Esophagus muscularis mucosa (tissue), 4 donors: ENCODE data around the gene UNC5B. TPM values are rescaled to one million over a fixed set of nuclear protein-coding genes. Genes with fewer than 3 reads are reported as not detected.
A peak's percentile ranks its signal among the peaks of the same experiment; 100 is the strongest.

ENCODE experiments used
- DNase-seq: peaks from one replicate; pipeline ENCODE4 v3.0.0-alpha.2; 2017; ENCODE audit errors: extremely low spot score
- H3K27ac ChIP-seq, 4 donors: fragments of 200-600 bp; sonication (generic); replicated peaks in 1 of 4; 1 replicate in 3 of 4; 2 replicates in 1 of 4; pipeline ENCODE4 v1.5.1; 2016 to 2019; ENCODE audit warnings: mild to moderate bottlenecking in 1 of 4
- H3K27me3 ChIP-seq, 4 donors: fragments of 200-600 bp; sonication (generic); one replicate each; pipeline versions ENCODE4 v1.5.1 to v1.6.0; 2016 to 2019
- H3K36me3 ChIP-seq, 4 donors: fragments of 200-600 bp; sonication (generic); one replicate each; pipeline ENCODE4 v1.5.1; 2016 to 2019
- H3K4me1 ChIP-seq, 4 donors: fragments of 200-600 bp; sonication (generic); one replicate each; pipeline ENCODE4 v1.5.1; 2016 to 2019
- H3K4me3 ChIP-seq, 4 donors: fragments of 200-600 bp; sonication (generic); 1 replicate in 2 of 4; 2 replicates in 2 of 4; pipeline ENCODE4 v1.5.1; 2016 to 2019; ENCODE audit warnings: mild to moderate bottlenecking in 4 of 4, moderate library complexity in 1 of 4
- H3K9me3 ChIP-seq, 4 donors: fragments of 200-600 bp; sonication (generic); 1 replicate in 3 of 4; 2 replicates in 1 of 4; pipeline ENCODE4 v1.5.1; 2016 to 2019
- CTCF ChIP-seq, 3 experiments: fragments of 200-600 bp in 2 of 3; fragments of 450-650 bp in 1 of 3; sonication (generic) in 2 of 3; IDR thresholded peaks; one replicate each; pipeline ENCODE4 v1.5.1; 2017 to 2019; ENCODE audit warnings: antibody characterized with exemption in 3 of 3, mild to moderate bottlenecking in 2 of 3, moderate library complexity in 1 of 3
- EP300 ChIP-seq: sonication (generic); formaldehyde crosslinking; IDR thresholded peaks from one replicate; pipeline ENCODE4 v1.6.1; 2017; ENCODE audit warnings: antibody characterized with exemption
- POLR2A ChIP-seq: fragments of 450-650 bp; IDR thresholded peaks from one replicate; pipeline ENCODE4 v1.6.1; 2017; ENCODE audit warnings: antibody characterized with exemption, moderate library complexity, mild to moderate bottlenecking, low read depth
- POLR2AphosphoS5 ChIP-seq, 2 donors: sonication (generic); formaldehyde crosslinking; IDR thresholded peaks; one replicate each; pipeline ENCODE4 v1.6.1; 2017; ENCODE audit warnings: antibody characterized with exemption in 2 of 2
- WGBS: methylation state at CpG from one replicate; pipeline ENCODE4 v1.1.5; 2018; 5-methylcytosine and 5-hydroxymethylcytosine counted together
- intact Hi-C: fragments of 100-400 bp; cut with DNase I; formaldehyde crosslinking; loops from one replicate; pipeline ENCODE4 v1.15.1; 2023
- total RNA-seq, 4 donors: library from RNA; depleted of rRNA; stranded (reverse); fragments of >200 nt; gene quantifications; one replicate each; pipeline versions ENCODE4 v1.1.0 to v1.2.1, GENCODE V29; 2016

The UNC5B gene
- total RNA-seq, 4 donors from 2014 or later: 2.1 to 3.7 (median 2.8) TPM

GRCh38 chr10:71316786-71317160, 104.4 kb downstream of the UNC5B start:
- no peak overlapping the region for H3K4me3 ChIP-seq
- no peaks in the 10 kb centered on the region for H3K27me3 ChIP-seq
- H3K4me1 ChIP-seq: peaks cover 25 to 48% (median 42%) of the 10 kb centered on the region in 4 donors
- no peak overlapping the region for H3K27ac ChIP-seq
- 88% methylated on average over 6 of the region's 6 CpGs for WGBS
- H3K9me3 ChIP-seq: no peaks in the 10 kb centered on the region
- DNase-seq: no peak
- TF ChIP-seq CTCF (IDR thresholded peaks at IDR 0.05) (no peak), POLR2AphosphoS5 (IDR thresholded peaks at IDR 0.05) (no peak), POLR2A (no peak), EP300 (no peak)
- intact Hi-C loops: loop anchor here (5.0 to 10.0 kb wide), 4 partner anchors 81 to 578 kb away; partner anchors contain the start of gene CDH23
- no peaks in the 10 kb centered on the region for H3K36me3 ChIP-seq

GRCh38 chr10:71317739-71318138, 105.4 kb downstream of the UNC5B start:
- DNase-seq: no peak
- H3K27ac ChIP-seq: no peak overlapping the region
- no peaks in the 10 kb centered on the region for H3K9me3 ChIP-seq
- no peak for TF ChIP-seq CTCF (IDR thresholded peaks at IDR 0.05)
- TF ChIP-seq POLR2A: no peak
- no peak for TF ChIP-seq EP300
- TF ChIP-seq POLR2AphosphoS5 (IDR thresholded peaks at IDR 0.05): no peak
- 71% methylated on average over 6 of the region's 6 CpGs for WGBS
- H3K36me3 ChIP-seq: peaks cover 0 to 3% (median 0%) of the 10 kb centered on the region in 4 donors
- intact Hi-C loops: loop anchor here (2.0 to 10.0 kb wide), 5 partner anchors 80 to 577 kb away; partner anchors contain the start of gene CDH23
- H3K27me3 ChIP-seq: no peaks in the 10 kb centered on the region
- H3K4me1 ChIP-seq: peaks cover 25 to 44% (median 38%) of the 10 kb centered on the region in 4 donors
- no peak overlapping the region for H3K4me3 ChIP-seq

- Histone ChIP-seq H3K27me3 (no peaks in the 10 kb centered on the region), H3K27ac (peak within 1 kb of the TSS; percentile 81 to 87 (median 85)), H3K4me3 (peak within 1 kb of the TSS; percentile 71 to 93 (median 84)), H3K9me3 (no peaks in the 10 kb centered on the region), H3K36me3 (peaks cover 0 to 17% (median 4%) of the 10 kb centered on the region in 4 donors), H3K4me1 (peaks cover 14 to 29% (median 23%) of the 10 kb centered on the region in 4 donors)
- intact Hi-C loops: loop anchor here (2.0 to 10.0 kb wide), 5 partner anchors 78 to 576 kb away; partner anchors contain the start of gene CDH23
- no peak for DNase-seq
- TF ChIP-seq POLR2AphosphoS5 (IDR thresholded peaks at IDR 0.05): peak; percentile 40 to 82
- no peak for TF ChIP-seq POLR2A
- peak; percentile 53 to 70 (median 67) for TF ChIP-seq CTCF (IDR thresholded peaks at IDR 0.05)
- no peak for TF ChIP-seq EP300
- WGBS: under 1% methylated on average over 44 of the region's 62 CpGs
Measured at GRCh38 chr10:71319042-71319799, 106.9 kb downstream of the UNC5B start, which contains the start of gene SLC29A3. TSS of gene SLC29A3 (plus strand) at chr10:71319259. CDS start at chr10:71319310, 51 bp downstream.

- 60% methylated on average over 6 of the region's 8 CpGs for WGBS
Measured at GRCh38 chr10:71319800-71320392, 107.5 kb downstream of the UNC5B start.

More at GRCh38 chr10:71319800-71320392, 107.5 kb downstream of the UNC5B start:
- H3K4me1 ChIP-seq: peaks cover 12 to 23% (median 17%) of the 10 kb centered on the region in 4 donors
- no peak for TF ChIP-seq POLR2AphosphoS5 (IDR thresholded peaks at IDR 0.05)
- TF ChIP-seq POLR2A: no peak
- no peak for TF ChIP-seq EP300
- no peak for TF ChIP-seq CTCF (IDR thresholded peaks at IDR 0.05)
- H3K4me3 ChIP-seq: peak overlapping the region; percentile 71 to 93 (median 84)
- H3K9me3 ChIP-seq: no peaks in the 10 kb centered on the region
- DNase-seq: no peak
- intact Hi-C loops: loop anchor here (2.0 to 10.0 kb wide), 6 partner anchors 57 to 575 kb away; partner anchors contain the start of gene CDH23
- peak overlapping the region; percentile 81 to 87 (median 85) for H3K27ac ChIP-seq
- peaks cover 0 to 24% (median 8%) of the 10 kb centered on the region in 4 donors for H3K36me3 ChIP-seq
- no peaks in the 10 kb centered on the region for H3K27me3 ChIP-seq
